Hepatic stellate cell (primary cell): ENCODE results near the gene OMA1.
A peak's percentile ranks its signal among the peaks of the same experiment; 100 is the strongest.
"Not testable (repeated sequence)": the region's sequence is repeated elsewhere in the genome, so short reads cannot be mapped to it uniquely, and the experiment has no call there.

ENCODE experiments used
- DNase-seq: peaks from one replicate; pipeline ENCODE4 v3.0.0; 2011; ENCODE audit warnings: low spot score

Gene OMA1

GRCh38 chr1:58524353-58524945 lies 22.1 kb downstream of the OMA1 start:
- DNase-seq: no peak

DNA sequence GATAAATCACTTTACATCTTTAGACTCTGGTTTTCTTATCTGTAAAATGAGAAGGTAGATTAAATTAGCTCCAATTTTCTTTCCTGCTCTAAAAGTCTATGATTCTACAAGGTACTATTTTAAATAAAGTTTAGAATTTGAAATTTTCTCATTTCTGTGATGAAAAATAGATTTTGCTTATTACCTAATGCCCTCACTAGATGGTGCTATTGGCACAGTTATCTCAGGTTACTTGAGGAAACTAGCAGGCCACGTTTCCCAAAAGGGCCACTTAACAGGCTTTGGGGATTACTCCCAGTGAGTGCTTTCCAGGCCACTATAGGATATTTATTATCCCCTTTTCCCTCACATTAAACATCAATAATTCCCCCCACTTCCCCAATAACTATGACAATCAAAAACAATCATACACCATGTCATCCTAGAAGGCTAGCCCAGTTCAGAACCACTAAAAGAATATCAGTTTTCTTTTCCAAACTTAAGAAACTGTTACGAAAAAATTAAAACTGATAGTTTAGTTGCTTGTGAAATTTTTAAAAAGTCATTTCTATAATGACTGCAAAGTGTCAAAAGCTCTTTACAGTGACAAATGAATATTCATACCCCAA lies 30.6 kb downstream of the OMA1 start:
- peak; percentile 34 for DNase-seq

DNA sequence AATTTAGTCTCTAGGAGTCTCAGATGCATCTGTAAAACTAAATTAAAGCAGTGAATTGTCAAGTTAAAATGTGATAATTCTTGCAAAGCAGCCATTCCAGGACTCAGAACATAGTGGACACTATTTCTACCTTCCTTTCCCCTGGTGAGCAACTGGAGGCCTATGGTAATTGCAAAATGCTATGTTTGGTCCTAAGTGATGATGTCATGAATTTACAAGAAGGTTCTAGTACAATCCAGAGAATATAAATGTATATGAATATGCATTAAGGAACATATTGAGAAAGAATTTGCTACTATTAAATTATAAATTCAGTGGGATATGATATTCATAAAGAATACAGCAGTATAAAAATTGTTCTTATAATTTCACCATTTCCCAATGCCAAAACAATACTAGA lies 32.6 kb downstream of the OMA1 start:
- DNase-seq: no peak

DNA sequence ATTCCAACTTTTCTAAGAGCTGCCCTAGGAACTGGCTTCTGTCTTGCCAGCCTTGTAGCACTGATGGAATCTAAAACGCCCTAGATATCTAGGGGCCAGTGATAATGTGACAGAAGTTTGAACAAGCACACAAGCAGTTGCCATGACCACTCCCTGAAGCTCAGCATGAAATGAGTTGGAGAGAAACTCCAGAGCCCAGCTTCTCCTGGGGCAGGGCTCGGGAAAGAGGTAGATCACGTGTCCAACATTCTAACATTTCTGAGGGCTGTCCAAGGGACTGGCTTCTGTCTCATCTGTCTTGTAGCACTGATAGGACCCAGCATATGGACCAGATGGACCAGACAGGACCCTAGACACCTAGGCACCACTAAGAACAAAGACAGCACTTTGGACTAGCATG lies 37.9 kb downstream of the OMA1 start:
- DNase-seq: no peak

- DNase-seq: no peak
These were observed 41.2 kb downstream of the OMA1 start for GRCh38 chr1:58505286-58505685.

DNA sequence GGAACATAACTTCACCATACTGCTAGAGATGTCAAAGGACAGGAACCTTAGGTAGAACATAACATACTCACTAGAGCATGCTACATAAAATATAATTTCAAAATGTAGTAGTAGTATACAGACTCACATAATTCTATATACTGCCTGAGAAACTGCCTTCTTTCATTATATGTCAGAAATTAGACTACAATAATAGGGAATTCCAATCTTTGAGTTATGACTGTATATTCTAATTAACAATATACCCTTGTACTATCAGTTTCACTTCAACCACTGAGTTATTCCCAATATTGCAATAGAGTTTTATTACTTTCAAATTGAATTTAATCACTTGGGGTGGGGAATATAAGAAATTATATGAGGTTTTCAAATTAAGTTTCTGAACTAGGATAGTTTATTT lies 44.0 kb downstream of the OMA1 start:
- no peak for DNase-seq

GRCh38 chr1:58500043-58500442 lies 46.5 kb downstream of the OMA1 start:
- DNase-seq: no peak

DNA sequence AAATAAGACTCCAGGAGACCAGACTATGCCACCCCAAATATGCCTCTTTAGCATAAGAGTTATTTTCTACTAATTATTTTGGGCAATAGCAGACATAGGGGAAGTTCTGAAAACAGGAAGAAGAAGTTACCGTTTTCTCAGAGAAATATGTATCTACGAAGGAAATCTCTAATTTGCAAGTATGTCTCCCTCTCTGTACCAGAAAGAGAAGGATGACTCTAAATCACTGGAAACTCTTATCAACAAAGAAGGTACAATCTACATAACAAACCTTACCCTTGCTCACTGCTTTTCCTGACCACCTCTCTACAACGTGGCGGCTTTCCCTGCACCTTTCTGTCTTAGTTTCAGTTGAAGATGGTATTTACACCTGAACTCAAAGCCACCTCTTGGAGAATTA lies 49.0 kb downstream of the OMA1 start:
- no peak for DNase-seq

DNA sequence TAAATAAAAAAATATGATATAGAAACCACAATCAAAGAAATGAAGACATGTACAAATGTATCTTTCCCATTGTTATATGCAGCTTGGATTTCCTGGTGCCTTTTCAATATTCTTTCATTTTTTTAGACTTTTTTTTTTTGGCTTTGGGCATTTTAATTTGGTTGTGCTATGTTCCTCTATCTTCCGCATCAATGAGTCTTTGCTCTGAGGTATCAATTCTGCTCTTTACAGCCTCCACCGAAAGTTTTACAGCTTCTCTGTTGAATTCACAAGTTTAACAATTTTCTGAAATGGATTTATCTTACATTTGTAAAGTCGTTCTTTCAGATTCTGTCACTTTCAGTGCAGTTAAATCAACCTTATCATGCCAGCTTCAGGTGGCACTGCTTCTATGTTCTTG lies 50.5 kb downstream of the OMA1 start:
- DNase-seq: no peak

GRCh38 chr1:58488914-58489313 lies 57.6 kb downstream of the OMA1 start:
- DNase-seq: not testable (repeated sequence)

GRCh38 chr1:58487002-58487401 lies 59.5 kb downstream of the OMA1 start:
- no peak for DNase-seq

DNA sequence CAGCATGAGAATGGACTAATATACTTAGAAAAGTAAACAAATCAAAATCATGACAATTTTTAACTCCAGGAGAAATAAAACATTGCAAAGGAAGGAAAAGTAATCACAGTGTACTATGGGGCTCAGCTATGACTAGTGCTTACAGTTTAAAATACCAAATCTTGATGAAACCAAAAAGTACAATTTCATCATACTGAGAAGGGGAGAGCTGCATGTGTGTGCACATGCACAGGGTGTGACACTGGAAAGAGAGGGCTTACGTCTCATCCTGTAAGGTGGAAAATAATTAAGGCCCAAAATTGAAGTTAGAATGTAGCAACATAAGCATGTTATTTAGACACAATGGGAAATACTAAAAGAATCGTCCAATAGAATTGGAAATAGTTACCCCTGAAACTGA lies 64.6 kb downstream of the OMA1 start:
- no peak for DNase-seq

DNA sequence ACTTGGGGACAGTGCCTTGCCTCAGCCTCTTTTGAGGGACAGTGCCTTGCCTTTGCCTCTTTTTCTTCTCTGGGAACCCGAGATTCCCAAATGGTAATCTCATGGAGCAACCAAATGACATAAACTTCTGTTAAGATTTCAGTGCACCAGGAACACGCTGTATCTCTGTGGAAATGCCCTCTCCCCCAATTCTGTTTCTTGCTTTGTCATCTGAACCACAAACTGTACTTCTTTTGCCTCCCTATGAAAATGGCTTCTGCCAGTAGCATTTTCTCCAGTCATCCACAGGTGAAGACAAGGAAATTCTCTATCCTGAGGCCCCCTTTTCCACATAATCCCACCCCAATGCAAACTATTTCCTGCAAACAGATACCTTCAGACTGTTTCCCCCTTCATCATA lies 66.3 kb downstream of the OMA1 start:
- no peak for DNase-seq

- no peak for DNase-seq
These were observed 69.1 kb downstream of the OMA1 start for GRCh38 chr1:58477390-58477789.

- DNase-seq: no peak
These were observed 70.3 kb downstream of the OMA1 start for GRCh38 chr1:58476179-58476578.

- no peak for DNase-seq
These were observed 77.0 kb downstream of the OMA1 start for GRCh38 chr1:58469476-58469875.

GRCh38 chr1:58469016-58469415 lies 77.5 kb downstream of the OMA1 start:
- DNase-seq: no peak

DNA sequence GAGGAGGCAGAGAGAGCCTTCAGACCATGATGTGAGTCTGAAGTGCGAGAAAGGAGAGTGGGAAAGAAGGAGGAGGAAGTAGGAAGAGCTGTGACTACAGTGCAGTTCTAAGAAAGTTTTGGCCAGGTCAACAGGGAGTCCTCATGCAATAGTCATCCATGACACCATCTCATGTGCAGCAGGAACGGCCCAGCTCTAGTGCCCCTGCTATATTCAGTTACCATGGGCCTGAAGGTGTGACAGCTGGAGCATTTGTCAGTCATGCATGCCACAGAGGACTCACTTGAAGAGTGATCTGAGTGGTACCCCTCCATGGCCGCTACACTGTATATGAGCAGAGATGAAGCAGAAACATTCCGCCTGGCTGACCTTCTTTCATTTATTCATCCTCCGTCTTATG lies 77.9 kb downstream of the OMA1 start:
- no peak for DNase-seq

DNA sequence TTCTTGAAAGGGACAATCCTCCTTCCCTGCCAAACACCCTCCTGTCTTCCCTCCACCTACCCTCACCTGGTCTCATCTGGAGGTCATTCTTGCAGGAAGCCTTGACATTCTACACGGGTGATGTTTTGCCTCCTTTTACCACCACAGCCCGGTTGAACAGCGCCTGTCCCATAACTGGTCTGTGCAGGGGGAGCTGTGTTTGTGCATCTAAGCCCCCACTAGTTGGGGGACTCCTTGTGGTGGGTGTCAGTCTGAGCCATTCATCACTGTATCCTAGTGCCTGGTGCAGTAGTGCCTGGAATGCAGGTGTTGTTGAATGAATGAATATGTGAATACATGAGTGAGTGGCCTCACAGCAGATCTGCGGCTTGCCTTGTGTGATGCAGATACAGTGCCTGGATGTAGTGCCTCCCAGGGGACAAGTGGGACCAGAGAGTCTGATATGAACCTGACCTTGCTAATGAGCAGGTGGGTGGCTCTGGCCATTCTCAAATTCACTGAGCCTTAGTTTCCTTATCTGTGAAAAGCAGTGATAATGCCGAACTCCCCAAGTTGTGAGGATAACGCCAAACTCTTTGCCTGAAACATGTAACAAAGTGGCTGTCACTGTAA lies 79.8 kb downstream of the OMA1 start:
- DNase-seq: no peak

- no peak for DNase-seq
These were observed 80.5 kb downstream of the OMA1 start for GRCh38 chr1:58465825-58466629.

- no peak for DNase-seq
These were observed 81.3 kb downstream of the OMA1 start for GRCh38 chr1:58465176-58465575.

DNA sequence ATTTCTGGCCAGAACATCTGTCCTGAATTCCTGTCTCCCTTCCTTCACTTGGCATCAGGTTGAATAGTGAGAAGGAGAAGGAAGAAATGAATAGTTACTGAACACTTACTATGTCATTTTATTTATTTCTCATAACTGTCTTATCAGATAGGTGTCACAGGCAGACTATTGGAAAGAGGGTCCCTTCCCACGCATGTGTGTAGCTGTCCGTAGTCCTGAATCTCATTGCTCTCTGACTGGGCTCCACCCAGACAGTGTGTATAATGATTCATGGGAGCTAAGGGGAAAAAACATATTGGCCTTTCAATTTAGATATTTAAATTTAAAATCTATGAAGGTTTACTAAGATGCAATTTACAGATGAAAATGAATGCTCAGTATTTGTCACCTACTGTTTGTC lies 86.1 kb downstream of the OMA1 start:
- no peak for DNase-seq

- no peak for DNase-seq
These were observed 86.6 kb downstream of the OMA1 start for GRCh38 chr1:58459911-58460310.
